Hepatocyte (in vitro differentiated cells): ENCODE measurements around the gene TMEM218. TPM values are rescaled to one million over a fixed set of nuclear protein-coding genes. Genes with fewer than 3 reads are reported as not detected.

Source experiments
- DNase-seq: peaks from one replicate; pipeline ENCODE4 v3.0.0-alpha.2; 2016; ENCODE audit warnings: low spot score
- H2AFZ ChIP-seq: fragments of 200-600 bp; sonication (generic); 2 replicates; pipeline ENCODE4 v1.6.0; 2016; ENCODE audit warnings: antibody characterized with exemption, mild to moderate bottlenecking
- H3K27ac ChIP-seq: fragments of 200-600 bp; sonication (generic); 2 replicates; pipeline ENCODE4 v1.5.1; 2016; ENCODE audit warnings: mild to moderate bottlenecking
- H3K27me3 ChIP-seq: fragments of 200-600 bp; sonication (generic); 2 replicates; pipeline ENCODE4 v1.6.1; 2016
- H3K36me3 ChIP-seq: fragments of 200-600 bp; sonication (generic); replicated peaks from 2 replicates; pipeline ENCODE4 v1.5.1; 2016; ENCODE audit warnings: low read depth; ENCODE audit not compliant: insufficient read depth
- H3K4me1 ChIP-seq: fragments of 200-600 bp; sonication (generic); 2 replicates; pipeline ENCODE4 v1.5.1; 2016; ENCODE audit warnings: mild to moderate bottlenecking, moderate library complexity; ENCODE audit not compliant: insufficient read depth
- H3K4me2 ChIP-seq: fragments of 200-600 bp; sonication (generic); 2 replicates; pipeline ENCODE4 v1.6.0; 2016
- H3K4me3 ChIP-seq: fragments of 200-600 bp; sonication (generic); 2 replicates; pipeline ENCODE4 v1.5.1; 2016; ENCODE audit warnings: mild to moderate bottlenecking
- H3K79me2 ChIP-seq: fragments of 200-600 bp; sonication (generic); 2 replicates; pipeline ENCODE4 v1.6.0; 2017; ENCODE audit warnings: mild to moderate bottlenecking
- H3K9me2 ChIP-seq: fragments of 200-600 bp; sonication (generic); replicated peaks from 2 replicates; pipeline ENCODE4 v1.6.0; 2017; ENCODE audit warnings: mild to moderate bottlenecking; ENCODE audit not compliant: insufficient read depth
- H3K9me3 ChIP-seq: fragments of 200-600 bp; sonication (generic); 2 replicates; pipeline ENCODE4 v1.5.1; 2016; ENCODE audit warnings: low read depth, mild to moderate bottlenecking
- H4K20me1 ChIP-seq: fragments of 200-600 bp; sonication (generic); 2 replicates; pipeline ENCODE4 v1.6.0; 2016; ENCODE audit warnings: mild to moderate bottlenecking; ENCODE audit not compliant: insufficient read depth, poor library complexity, severe bottlenecking
- CTCF ChIP-seq: fragments of 200-600 bp; sonication (generic); IDR thresholded peaks from 2 replicates; pipeline ENCODE4 v1.5.1; 2016; ENCODE audit warnings: antibody characterized with exemption, mild to moderate bottlenecking; ENCODE audit not compliant: poor library complexity
- EZH2 ChIP-seq: fragments of 200-600 bp; sonication (generic); IDR thresholded peaks from 2 replicates; pipeline ENCODE4 v1.6.1; 2016; ENCODE audit warnings: antibody characterized with exemption, mild to moderate bottlenecking, borderline replicate concordance
- EZH2phosphoT487 ChIP-seq: fragments of 200-600 bp; sonication (generic); IDR thresholded peaks from one replicate; pipeline ENCODE4 v1.6.1; 2018; ENCODE audit warnings: antibody characterized with exemption, mild to moderate bottlenecking, low read depth, moderate library complexity; ENCODE audit not compliant: unreplicated experiment, severe bottlenecking
- WGBS: methylation state at CpG from one replicate; pipeline ENCODE4 v1.1.6; 2016; ENCODE audit warnings: low lambda C conversion rate; ENCODE audit errors: missing lambda C conversion rate; 5-methylcytosine and 5-hydroxymethylcytosine counted together
- polyA plus RNA-seq: library from polyadenylated mRNA; unstranded; fragments of >200 nt; fragmentation: Nextera tagmentation; extraction: Ambion mirVana; gene quantifications from 2 replicates; pipeline ENCODE4 v1.2.1, GENCODE V29; 2016
- total RNA-seq: library from RNA; depleted of rRNA; stranded (reverse); fragments of >200 nt; gene quantifications from 2 replicates; pipeline ENCODE4 v1.2.3, GENCODE V29; 2014

Gene TMEM218
- total and polyA plus RNA-seq, 2 experiments from 2014 or later: 20.6 to 20.7 TPM

GRCh38 chr11:125141178-125141577 lies 29.8 kb upstream of the TMEM218 start:
- Histone ChIP-seq H3K9me3 (no peaks in the 10 kb centered on the region), H2AFZ (no peak overlapping the region), H4K20me1 (no peaks in the 10 kb centered on the region), H3K9me2 (no peaks in the 10 kb centered on the region), H3K27ac (no peak overlapping the region), H3K4me1 (peaks cover 14% of the 10 kb centered on the region), H3K4me3 (no peak overlapping the region), H3K79me2 (no peaks in the 10 kb centered on the region), H3K4me2 (peak overlapping the region; percentile 27), H3K36me3 (no peaks in the 10 kb centered on the region), H3K27me3 (no peaks in the 10 kb centered on the region)
- WGBS: 54% methylated on average over 12 of the region's 12 CpGs
- TF ChIP-seq EZH2phosphoT487: no peak
- TF ChIP-seq EZH2: no peak
- no peak for DNase-seq

GRCh38 chr11:125140233-125140632 lies 28.8 kb upstream of the TMEM218 start:
- Histone ChIP-seq H3K4me2 (peak overlapping the region; percentile 27), H4K20me1 (no peaks in the 10 kb centered on the region), H2AFZ (peak overlapping the region; percentile 40), H3K36me3 (no peaks in the 10 kb centered on the region), H3K9me3 (no peaks in the 10 kb centered on the region), H3K27ac (no peak overlapping the region), H3K4me1 (peaks cover 14% of the 10 kb centered on the region), H3K9me2 (no peaks in the 10 kb centered on the region), H3K4me3 (no peak overlapping the region), H3K79me2 (no peaks in the 10 kb centered on the region), H3K27me3 (no peaks in the 10 kb centered on the region)
- WGBS: 24% methylated on average over 8 of the region's 8 CpGs
- peak; percentile 22 for DNase-seq
- TF ChIP-seq CTCF (no peak), EZH2 (no peak), EZH2phosphoT487 (no peak)

GRCh38 chr11:125139778-125140177 lies 28.4 kb upstream of the TMEM218 start:
- Histone ChIP-seq H4K20me1 (no peaks in the 10 kb centered on the region), H3K36me3 (no peaks in the 10 kb centered on the region), H3K9me3 (no peaks in the 10 kb centered on the region), H3K4me2 (no peak overlapping the region), H3K27ac (no peak overlapping the region), H3K4me1 (peaks cover 14% of the 10 kb centered on the region), H3K27me3 (no peaks in the 10 kb centered on the region), H3K4me3 (no peak overlapping the region), H3K79me2 (no peaks in the 10 kb centered on the region), H3K9me2 (no peaks in the 10 kb centered on the region), H2AFZ (peak overlapping the region; percentile 40)
- DNase-seq: no peak
- TF ChIP-seq EZH2: no peak
- TF ChIP-seq CTCF: no peak
- 50% methylated on average over 3 of the region's 3 CpGs for WGBS

GRCh38 chr11:125138966-125139365 lies 27.5 kb upstream of the TMEM218 start:
- no peaks in the 10 kb centered on the region for H3K36me3 ChIP-seq
- DNase-seq: no peak
- H3K27ac ChIP-seq: no peak overlapping the region
- no peaks in the 10 kb centered on the region for H3K9me2 ChIP-seq
- no peaks in the 10 kb centered on the region for H3K9me3 ChIP-seq
- WGBS: 88% methylated on average over 8 of the region's 8 CpGs
- H3K4me2 ChIP-seq: no peak overlapping the region
- H3K4me1 ChIP-seq: peaks cover 14% of the 10 kb centered on the region
- TF ChIP-seq EZH2 (no peak), CTCF (no peak), EZH2phosphoT487 (no peak)
- no peak overlapping the region for H2AFZ ChIP-seq
- no peak overlapping the region for H3K4me3 ChIP-seq
- no peaks in the 10 kb centered on the region for H3K27me3 ChIP-seq
- H3K79me2 ChIP-seq: no peaks in the 10 kb centered on the region
- H4K20me1 ChIP-seq: no peaks in the 10 kb centered on the region
